Astrocyte of the hippocampus (primary cell): Measurements from ENCODE around the gene ZNF236.

ENCODE experiments used
- DNase-seq: peaks from one replicate; pipeline ENCODE4 v3.0.0; 2011; ENCODE audit warnings: low read depth, low spot score

The ZNF236 gene

GRCh38 chr18:76821356-76821874 lies 942 bp upstream of the ZNF236 start:
- DNase-seq, result no peak

GRCh38 chr18:76821875-76822505 lies 367 bp upstream of the ZNF236 start:
- peak; percentile 77 for DNase-seq

- no peak for DNase-seq
Observed at GRCh38 chr18:76823161-76823538, 793 bp downstream of the ZNF236 start.

- DNase-seq, result peak; percentile 53
Observed at GRCh38 chr18:76823587-76824011, 1.2 kb downstream of the ZNF236 start.

- no peak for DNase-seq
Observed at GRCh38 chr18:76824145-76824676, 1.9 kb downstream of the ZNF236 start.

- DNase-seq, result no peak
Observed at GRCh38 chr18:76824754-76825153, 2.4 kb downstream of the ZNF236 start.

- DNase-seq, result no peak
Observed at GRCh38 chr18:76827205-76828200, 5.1 kb downstream of the ZNF236 start.

- no peak for DNase-seq
Observed at GRCh38 chr18:76834379-76834778, 12.0 kb downstream of the ZNF236 start.

GRCh38 chr18:76835380-76835779 lies 13.0 kb downstream of the ZNF236 start:
- no peak for DNase-seq

GRCh38 chr18:76837071-76837470 lies 14.7 kb downstream of the ZNF236 start:
- no peak for DNase-seq

GRCh38 chr18:76838182-76838581 lies 15.8 kb downstream of the ZNF236 start:
- DNase-seq, result no peak

GRCh38 chr18:76839086-76839794 lies 16.9 kb downstream of the ZNF236 start:
- no peak for DNase-seq

GRCh38 chr18:76842837-76843530 lies 20.6 kb downstream of the ZNF236 start:
- DNase-seq, result no peak

- no peak for DNase-seq
Observed at GRCh38 chr18:76844144-76844543, 21.8 kb downstream of the ZNF236 start.

- DNase-seq, result peak; percentile 33
Observed at GRCh38 chr18:76844742-76845477, 22.6 kb downstream of the ZNF236 start.

- no peak for DNase-seq
Observed at GRCh38 chr18:76846217-76846616, 23.9 kb downstream of the ZNF236 start.

GRCh38 chr18:76847916-76848315 lies 25.6 kb downstream of the ZNF236 start:
- DNase-seq, result no peak

GRCh38 chr18:76850112-76850511 lies 27.8 kb downstream of the ZNF236 start:
- DNase-seq, result no peak

GRCh38 chr18:76855594-76855993 lies 33.2 kb downstream of the ZNF236 start:
- DNase-seq, result no peak

- DNase-seq, result no peak
Observed at GRCh38 chr18:76857476-76857875, 35.1 kb downstream of the ZNF236 start.
